Psoas muscle (tissue), 8 donors: Measurements from ENCODE around the gene CPVL. TPM values are rescaled to one million over a fixed set of nuclear protein-coding genes. Genes with fewer than 3 reads are reported as not detected.

Experiments
- ATAC-seq, 4 donors: fragments of 200-7000 bp; cut with Tn5 transposase; one replicate each; pipeline ENCODE4 v1.9.1; 2020; ENCODE audit warnings: moderate library complexity in 3 of 4, mild to moderate bottlenecking in 2 of 4
- DNase-seq, 2 donors: peaks; one replicate each; pipeline ENCODE4 v3.0.0-alpha.2; 2020
- H3K27ac ChIP-seq: fragments of 200-600 bp; one replicate; pipeline ENCODE4 v1.8.0; 2022
- H3K27me3 ChIP-seq, 3 donors: fragments of 200-600 bp in 1 of 3; one replicate each; pipeline versions ENCODE4 v1.6.1 to v1.8.0; 2013 to 2022; ENCODE audit warnings: low read length in 2 of 3, mild to moderate bottlenecking in 2 of 3, moderate library complexity in 1 of 3; ENCODE audit not compliant: insufficient read depth in 3 of 3
- H3K36me3 ChIP-seq, 2 donors: fragments of 200-600 bp in 1 of 2; one replicate each; pipeline versions ENCODE4 v1.6.1 to v1.8.0; 2013 to 2022; ENCODE audit warnings: low read depth in 1 of 2, mild to moderate bottlenecking in 1 of 2, moderate library complexity in 1 of 2; ENCODE audit not compliant: insufficient read depth in 1 of 2
- H3K4me1 ChIP-seq: fragments of 200-600 bp; one replicate; pipeline ENCODE4 v1.8.0; 2022
- H3K4me3 ChIP-seq: fragments of 200-600 bp; one replicate; pipeline ENCODE4 v1.8.0; 2022; ENCODE audit warnings: mild to moderate bottlenecking
- H3K9me3 ChIP-seq: fragments of 200-600 bp; one replicate; pipeline ENCODE4 v1.8.0; 2022
- WGBS, 3 donors: extraction: QIAGEN DNeasy Blood & Tissue Kit; methylation state at CpG; one replicate each; pipeline versions ENCODE4 v1.1.6 to v1.1.7; 2013; 5-methylcytosine and 5-hydroxymethylcytosine counted together
- intact Hi-C, 2 donors: fragments of 100-400 bp; cut with DNase I; formaldehyde crosslinking; loops; one replicate each; pipeline versions ENCODE4 v1.11.0 to v1.14.2; 2022
- polyA plus RNA-seq, 3 donors: library from polyadenylated mRNA; stranded (reverse); fragments of 200-250 nt; gene quantifications; one replicate each; pipeline ENCODE4 v1.2.3, GENCODE V29; 2013
- total RNA-seq, 4 donors: library from RNA; stranded (reverse); fragmentation: NEBNext Ultra II Directional in 2 of 4; extraction: Animal tissue kit (Norgen Biotek cat#: 25700) in 2 of 4; gene quantifications; one replicate each; pipeline versions ENCODE4 v1.2.1 to v1.2.4, GENCODE V29; 2021 to 2023
- TF ChIP-seq, protein P1 (sequence below): fragments of 200-600 bp; IDR thresholded peaks from one replicate; pipeline ENCODE4 v1.8.0; 2022; ENCODE audit warnings: antibody characterized with exemption
- donor health status: healthy with polysubstance abuse.
- donor health status: DM: no; HTN: no; CAD: no; lungs with moderate emphysema.
- donor health status: Bipolar disorder and iron deficiency.
- donor health status: healthy.
- donor health status: DM: yes; HTN: yes; CAD: no.
- donor health status: DM: no; HTN: no; CAD: no.
- donor health status: DM: no; HTN: no; CAD: no.
- donor health status: DM: yes; HTN: yes; CAD: no.

The CPVL gene
- total and polyA plus RNA-seq, 7 donors = 1.6 to 49.6 (median 6.1) TPM

DNA sequence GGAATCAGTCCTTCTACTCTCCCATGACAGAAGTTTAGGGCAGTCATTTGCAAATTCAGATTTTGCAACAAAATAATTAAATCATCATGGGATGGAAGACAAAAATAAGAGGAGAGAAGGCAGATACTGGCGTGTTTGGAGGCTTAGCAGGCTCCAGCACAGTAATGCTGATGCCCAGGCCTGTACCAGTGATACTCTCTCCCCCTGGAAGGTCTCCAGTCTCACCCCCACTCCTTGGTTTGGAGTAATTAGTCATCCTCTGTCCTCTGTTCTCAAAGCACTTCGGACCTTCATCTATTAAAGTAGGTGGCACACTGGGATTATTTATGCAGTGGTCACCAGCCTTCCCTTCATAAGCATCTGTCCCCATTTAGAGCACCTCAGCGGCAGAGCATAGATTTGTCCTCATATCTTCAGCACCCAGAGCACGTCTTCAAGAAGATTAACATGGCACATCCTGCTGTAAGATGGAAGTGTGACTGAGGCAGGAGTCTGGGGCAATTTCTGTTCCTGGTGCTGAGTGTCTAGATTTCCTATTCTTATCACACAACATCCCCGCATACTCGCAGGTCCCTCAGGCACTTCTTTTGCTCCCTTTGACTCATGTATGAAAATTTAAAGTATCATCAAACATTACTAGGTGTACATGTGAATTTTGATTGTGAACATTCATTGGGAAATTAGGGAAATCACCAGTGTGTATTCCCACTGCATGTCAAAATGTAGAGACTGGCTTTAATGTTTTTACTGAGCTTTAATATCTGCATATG, 156.9 kb downstream of the CPVL start:
- intact Hi-C loops = no loop called here
- Histone ChIP-seq H3K9me3 (no peaks in the 10 kb centered on the region), H3K27ac (no peak overlapping the region), H3K36me3 (no peaks in the 10 kb centered on the region), H3K4me1 (peaks cover 36% of the 10 kb centered on the region), H3K4me3 (no peak overlapping the region), H3K27me3 (no peaks in the 10 kb centered on the region)
- 81 to 86% (median 83%) methylated on average over 6 of the region's 6 CpGs for WGBS, 3 donors
- peak in 2 of 4 donors; percentile 21 to 25 for ATAC-seq
- TF ChIP-seq, protein P1, sequence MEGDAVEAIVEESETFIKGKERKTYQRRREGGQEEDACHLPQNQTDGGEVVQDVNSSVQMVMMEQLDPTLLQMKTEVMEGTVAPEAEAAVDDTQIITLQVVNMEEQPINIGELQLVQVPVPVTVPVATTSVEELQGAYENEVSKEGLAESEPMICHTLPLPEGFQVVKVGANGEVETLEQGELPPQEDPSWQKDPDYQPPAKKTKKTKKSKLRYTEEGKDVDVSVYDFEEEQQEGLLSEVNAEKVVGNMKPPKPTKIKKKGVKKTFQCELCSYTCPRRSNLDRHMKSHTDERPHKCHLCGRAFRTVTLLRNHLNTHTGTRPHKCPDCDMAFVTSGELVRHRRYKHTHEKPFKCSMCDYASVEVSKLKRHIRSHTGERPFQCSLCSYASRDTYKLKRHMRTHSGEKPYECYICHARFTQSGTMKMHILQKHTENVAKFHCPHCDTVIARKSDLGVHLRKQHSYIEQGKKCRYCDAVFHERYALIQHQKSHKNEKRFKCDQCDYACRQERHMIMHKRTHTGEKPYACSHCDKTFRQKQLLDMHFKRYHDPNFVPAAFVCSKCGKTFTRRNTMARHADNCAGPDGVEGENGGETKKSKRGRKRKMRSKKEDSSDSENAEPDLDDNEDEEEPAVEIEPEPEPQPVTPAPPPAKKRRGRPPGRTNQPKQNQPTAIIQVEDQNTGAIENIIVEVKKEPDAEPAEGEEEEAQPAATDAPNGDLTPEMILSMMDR = no peak
- no peak for DNase-seq

DNA sequence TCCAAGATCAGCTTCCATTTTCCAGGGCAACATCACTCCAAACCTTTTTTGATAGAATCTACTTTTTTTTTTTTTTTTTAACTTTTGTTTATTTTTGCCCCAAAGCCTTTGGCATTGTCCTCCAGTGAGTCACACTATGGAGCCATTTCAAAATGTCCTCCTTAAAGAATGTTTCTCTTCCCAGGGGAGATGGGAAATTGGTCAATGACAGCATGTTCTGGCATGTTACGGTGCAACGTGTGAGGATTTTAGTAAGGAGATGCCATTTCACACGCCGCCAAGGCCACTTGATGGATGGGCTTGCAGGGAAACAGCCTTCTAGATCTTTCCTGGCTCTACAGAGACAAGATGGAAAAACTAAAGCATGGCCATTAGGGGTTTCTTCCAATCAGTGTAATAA, 157.5 kb downstream of the CPVL start:
- Histone ChIP-seq H3K9me3 (no peaks in the 10 kb centered on the region), H3K27ac (peak overlapping the region; percentile 10), H3K36me3 (no peaks in the 10 kb centered on the region), H3K27me3 (no peaks in the 10 kb centered on the region), H3K4me1 (peaks cover 40% of the 10 kb centered on the region), H3K4me3 (no peak overlapping the region)
- intact Hi-C loops = no loop called here
- TF ChIP-seq, protein P1 = no peak
- DNase-seq (peak; percentile 78 to 84), ATAC-seq (peak in 3 of 4 donors; percentile 43 to 64 (median 54))
- 57 to 70% (median 63%) methylated on average over 4 of the region's 4 CpGs for WGBS, 3 donors

DNA sequence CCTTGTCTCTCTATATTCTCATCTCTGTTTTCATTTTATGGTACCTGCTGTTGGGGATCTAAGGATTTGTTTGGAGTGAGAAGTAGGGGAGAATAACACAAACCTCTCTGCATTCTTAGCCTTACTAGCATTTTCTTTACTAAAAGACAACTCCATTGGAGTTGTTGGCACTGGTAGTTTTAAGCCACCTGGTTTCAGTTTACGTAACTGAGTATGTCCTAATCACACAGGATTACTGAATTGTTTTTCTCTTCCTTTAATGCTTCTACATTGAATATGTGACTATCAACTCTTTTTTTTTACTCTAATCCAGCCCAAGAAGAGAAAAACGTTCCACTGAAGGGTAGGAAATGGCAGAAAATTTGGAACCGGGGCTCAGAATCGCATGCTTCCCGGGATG, 158.2 kb downstream of the CPVL start:
- no peaks in the 10 kb centered on the region for H3K36me3 ChIP-seq
- peaks cover 40% of the 10 kb centered on the region for H3K4me1 ChIP-seq
- no peak for DNase-seq
- peak in 1 of 4 donors; percentile 31 for ATAC-seq
- no peaks in the 10 kb centered on the region for H3K27me3 ChIP-seq
- intact Hi-C loops = no loop called here
- TF ChIP-seq, protein P1 = no peak
- no peak overlapping the region for H3K4me3 ChIP-seq
- 58 to 74% (median 60%) methylated on average over 5 of the region's 5 CpGs for WGBS, 3 donors
- H3K9me3 ChIP-seq = no peaks in the 10 kb centered on the region
- peak overlapping the region; percentile 10 for H3K27ac ChIP-seq

DNA sequence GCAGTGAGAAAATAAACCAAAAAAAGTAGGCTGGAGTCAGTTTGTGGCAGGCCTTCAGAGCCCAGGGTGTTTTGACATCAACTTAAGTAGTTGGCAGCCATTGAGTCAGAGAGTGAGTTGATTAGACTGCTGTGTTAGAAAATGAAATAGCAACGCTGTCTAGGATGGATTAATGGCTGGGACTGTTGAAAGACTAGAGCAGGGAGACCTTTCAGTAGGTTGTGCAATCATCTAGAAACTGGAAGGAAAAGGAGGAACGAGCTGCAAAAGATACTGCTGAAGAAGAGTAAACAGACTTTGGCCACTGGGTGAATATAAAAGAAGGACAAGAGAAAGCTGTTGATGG, 159.6 kb downstream of the CPVL start:
- no peaks in the 10 kb centered on the region for H3K9me3 ChIP-seq
- ATAC-seq = peak; percentile 58 to 79 (median 69)
- peak overlapping the region; percentile 70 for H3K27ac ChIP-seq
- TF ChIP-seq, protein P1 = no peak
- DNase-seq = no peak
- WGBS, 3 donors = 25 to 43% (median 32%) methylated on average over 2 of the region's 2 CpGs
- H3K36me3 ChIP-seq = no peaks in the 10 kb centered on the region
- no peaks in the 10 kb centered on the region for H3K27me3 ChIP-seq
- H3K4me3 ChIP-seq = peak overlapping the region; percentile 27
- peaks cover 40% of the 10 kb centered on the region for H3K4me1 ChIP-seq
- intact Hi-C loops = no loop called here
